NCI-H226 (cell line): ENCODE data around the gene KIF2C.
"Not testable (repeated sequence)": the region's sequence is repeated elsewhere in the genome, so short reads cannot be mapped to it uniquely, and the experiment has no call there.

Source experiments
- DNase-seq: peaks from one replicate; pipeline ENCODE4 v3.0.0-alpha.2; 2015

KIF2C gene

DNA sequence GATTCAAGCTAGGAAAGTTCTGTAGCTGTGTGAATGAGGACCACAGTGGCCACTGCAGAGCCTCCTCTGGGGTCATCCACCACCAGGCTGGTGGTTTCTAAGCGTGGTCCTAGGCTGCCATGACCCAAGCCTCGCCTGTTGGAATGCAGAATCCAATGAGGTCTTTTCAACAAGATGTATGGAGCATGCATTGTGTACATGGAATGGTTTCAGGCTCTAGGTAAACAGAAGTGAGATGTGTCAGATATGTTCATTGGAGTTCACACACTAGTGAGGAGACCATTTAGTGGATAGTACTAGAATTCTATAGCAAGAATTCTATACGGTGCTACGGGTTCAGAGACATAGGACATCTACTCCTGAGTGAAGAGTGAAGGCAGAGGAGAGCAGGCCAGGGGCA lies 19.4 kb upstream of the KIF2C start:
- no peak for DNase-seq

DNA sequence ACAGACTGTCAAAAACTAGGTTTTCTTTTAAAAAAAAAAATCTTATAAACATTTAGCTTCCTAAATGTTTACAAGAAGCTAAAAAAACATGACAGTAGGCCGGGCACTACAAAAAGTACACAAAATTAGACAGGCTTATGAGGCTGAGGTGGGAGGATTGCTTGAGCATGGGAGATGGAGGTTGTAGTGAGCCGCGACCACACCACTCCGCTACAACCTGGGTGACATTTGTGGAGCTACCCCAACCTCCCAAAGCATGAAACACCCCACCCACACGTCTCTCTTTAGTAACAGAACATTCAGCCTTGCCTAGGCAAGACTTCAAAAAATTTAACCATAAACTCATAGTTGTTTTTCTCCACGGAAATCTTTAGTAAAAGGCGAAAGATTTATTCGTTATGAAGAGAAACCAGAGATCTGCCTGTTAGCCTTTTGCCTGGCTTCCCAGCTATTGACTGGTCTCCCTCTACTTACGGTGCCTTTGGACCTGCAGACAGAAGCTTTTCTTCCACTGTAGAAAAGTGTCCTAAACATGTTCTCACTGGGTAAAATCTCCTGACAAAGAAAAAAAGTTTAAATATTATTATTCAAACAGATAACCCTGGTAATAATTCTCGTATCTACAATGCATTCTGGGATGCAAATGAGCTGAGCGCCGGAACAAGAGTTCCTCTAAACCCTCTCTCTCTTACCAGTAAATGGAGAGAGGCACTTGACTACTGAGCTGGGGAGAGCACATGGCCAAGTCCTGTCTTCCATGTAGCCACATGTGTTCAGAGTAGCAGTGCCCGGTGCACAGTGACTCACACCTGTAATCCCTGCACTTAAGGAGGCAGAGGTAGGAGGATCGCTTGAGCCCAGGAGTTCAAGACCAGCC lies 17.9 kb upstream of the KIF2C start:
- DNase-seq = peak; percentile 52

DNA sequence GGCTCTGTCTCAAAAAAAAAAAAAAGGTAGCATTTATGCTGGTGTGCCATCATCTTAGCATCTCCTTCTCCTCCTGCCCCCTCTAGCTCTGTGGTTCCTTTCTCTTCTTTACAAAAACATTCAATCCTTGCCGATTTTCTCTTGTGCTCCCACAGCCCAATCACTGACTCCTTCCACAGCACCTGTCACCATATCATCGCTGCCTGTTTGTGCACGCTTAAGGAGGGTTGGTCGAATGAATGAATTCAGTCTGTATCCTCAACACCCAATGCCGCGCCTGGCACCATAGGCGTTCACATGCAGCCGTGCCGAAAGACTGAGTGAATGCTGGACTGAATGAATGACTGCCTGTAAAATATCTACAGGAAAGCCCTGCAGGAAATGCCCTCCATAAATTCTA lies 16.6 kb upstream of the KIF2C start:
- no peak for DNase-seq

DNA sequence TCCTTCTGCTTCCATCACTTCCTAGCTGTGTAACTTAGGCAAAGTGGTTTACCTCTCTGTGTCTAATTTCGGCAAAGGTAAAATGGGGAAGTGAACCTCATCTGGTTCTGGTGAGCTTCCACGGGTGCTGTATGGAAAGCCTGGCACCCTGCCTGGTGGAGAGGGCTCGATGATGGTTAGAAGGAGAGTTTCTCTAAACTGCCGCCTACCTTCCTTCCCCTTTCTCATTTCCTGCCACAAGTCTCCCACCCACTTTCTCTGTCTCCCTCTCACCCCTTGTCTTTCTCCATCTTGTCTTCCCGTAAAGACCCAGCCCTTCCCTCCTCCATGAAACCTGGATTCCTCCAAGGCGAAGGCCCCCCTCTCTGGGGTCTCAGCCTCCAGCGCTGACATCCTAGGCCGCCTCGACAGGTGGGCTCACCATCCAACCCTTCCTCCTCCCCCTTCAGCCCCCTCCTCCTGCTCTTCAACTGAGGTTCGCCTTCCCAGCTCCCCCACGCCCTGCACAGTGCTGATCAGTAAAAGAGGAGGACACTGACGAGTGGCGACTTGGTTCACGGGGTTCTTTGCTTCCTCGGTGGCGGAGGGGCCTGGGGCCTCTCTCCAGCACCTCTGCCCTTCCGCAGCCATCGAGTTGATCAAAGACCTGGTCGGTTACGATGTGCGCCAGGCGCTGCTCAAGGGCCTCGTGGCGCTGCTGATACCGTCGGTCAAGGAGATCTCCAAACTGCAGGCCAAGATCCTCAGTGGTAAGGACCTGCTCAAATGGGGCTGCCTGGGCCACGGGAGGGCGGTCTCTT lies 15.9 kb upstream of the KIF2C start:
- DNase-seq = no peak

DNA sequence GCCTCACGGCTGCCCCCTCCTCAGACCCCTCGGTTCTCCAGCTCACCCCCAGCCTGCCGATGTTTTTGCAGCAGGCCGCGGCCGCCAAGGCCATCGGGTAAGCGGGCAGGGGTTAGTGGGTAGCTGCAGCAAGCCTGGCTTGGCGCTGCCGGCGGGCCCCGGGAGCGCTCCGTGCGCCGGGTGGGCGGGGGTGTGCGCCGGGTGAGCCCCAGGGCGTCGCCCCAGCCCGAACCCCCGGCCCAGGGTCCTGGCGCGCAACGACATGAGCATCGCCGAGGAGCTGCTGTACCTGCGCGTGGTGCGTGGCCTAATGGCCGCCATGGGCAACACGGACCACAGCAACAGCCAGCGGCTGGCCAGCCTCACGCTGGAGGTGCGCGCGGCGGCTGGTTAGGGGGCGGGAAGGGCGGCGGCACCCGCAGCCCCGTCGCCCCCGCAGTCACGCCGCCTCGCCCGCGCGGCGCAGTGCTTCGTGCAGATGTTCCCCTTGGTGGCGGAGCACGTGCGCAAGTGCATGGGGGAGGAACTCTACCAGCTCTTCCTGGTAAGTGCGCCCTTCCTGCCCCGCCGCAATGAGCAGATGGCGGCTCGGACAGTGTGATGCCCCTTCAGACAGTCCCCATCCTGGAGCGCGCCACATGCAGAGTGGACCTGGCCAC lies 15.2 kb upstream of the KIF2C start:
- DNase-seq = no peak

DNA sequence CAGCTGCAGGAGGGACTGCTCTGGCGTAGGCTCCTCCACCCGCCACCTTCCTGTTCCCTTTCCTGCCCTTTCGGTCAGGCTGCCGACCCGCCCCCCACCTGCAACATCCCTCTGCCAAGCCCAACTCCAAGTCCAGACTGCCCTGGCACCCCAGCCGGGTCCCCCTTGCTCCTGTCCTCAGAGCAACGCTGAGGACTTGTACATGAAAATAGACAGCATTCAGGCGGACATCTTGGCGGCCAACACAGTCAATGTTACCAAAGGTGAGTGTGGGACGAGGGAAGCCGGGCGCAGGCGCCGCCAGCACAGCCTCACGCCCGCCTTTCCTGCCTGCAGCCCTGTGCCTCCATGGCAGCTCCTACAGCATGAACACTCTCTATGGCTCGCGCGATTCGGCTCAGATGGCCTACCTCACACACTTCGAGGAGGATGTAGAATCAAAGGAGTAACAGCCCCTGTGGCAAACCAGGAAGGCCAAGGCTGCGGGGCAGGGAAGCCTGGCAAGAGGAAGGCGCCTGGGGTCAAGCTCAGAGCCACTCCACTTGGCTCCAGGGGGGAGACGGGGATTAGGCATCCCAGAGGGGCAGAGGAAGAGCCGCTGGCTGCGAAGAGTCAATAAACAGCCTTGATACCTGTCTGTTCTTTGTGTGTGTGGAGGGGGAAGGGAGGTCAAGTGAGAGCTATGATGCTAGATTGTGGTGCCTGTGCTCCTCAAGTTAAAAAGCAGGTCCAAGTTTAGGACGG lies 14.5 kb upstream of the KIF2C start:
- DNase-seq = no peak

DNA sequence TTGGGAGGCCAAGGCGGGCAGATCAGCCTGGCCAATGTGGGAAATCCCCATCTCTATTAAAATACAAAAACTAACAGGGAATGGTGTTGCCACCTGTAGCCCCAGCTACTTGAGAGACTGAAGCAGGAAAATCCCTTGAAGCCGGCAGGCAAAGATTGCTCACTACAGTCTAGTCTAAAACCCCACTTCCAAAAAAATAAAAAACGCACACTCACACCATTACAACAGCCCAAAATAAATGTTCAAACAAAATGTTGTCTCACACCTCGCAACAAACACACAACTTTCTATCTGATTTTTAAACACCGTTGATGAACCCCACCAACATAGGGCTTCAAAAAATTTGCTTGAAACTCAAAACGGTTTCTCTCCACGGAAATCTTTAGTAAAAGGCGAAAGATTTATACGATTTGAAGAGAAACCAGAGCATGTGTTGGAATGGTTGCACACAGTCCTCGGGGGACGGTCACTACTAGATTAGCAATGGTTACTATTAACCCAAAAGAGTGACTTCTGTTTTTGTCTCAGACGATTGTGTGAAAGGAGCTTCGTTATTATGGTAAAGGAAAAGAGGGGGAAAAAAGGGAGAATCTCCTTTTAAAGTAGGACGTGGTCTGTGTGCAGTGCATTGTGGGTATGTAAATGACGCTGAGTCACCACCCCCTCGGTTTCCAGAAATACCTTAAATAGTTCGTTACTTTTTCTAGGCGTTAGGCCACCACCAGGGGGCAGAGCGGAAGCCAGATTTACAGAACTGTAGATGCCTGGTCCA lies 8.7 kb upstream of the KIF2C start, which contains the start of gene RNU5D-1:
RNU5D-1 (minus strand) TSS at position 430 of the 772 bp plus-strand sequence.
- peak; percentile 96 for DNase-seq

DNA sequence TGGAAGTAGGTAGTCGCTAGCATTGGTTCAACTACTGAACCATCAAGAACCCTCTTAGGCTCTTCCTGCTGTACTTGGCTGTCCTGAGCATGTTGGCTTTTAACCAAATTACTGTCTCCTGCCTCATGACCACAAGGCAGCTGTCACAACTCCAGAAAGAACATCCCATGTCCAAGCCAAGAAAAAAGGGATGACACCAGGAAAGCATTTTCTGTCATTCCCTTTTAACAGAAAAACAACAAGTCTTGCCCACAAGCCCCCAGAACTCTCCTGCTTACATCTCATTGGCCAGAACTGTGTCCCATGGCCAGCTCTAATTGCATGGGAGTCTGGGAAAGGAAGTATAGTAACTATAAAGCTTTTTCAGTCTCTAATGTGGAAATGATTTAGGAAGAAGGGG lies 6.3 kb upstream of the KIF2C start:
- DNase-seq = no peak

DNA sequence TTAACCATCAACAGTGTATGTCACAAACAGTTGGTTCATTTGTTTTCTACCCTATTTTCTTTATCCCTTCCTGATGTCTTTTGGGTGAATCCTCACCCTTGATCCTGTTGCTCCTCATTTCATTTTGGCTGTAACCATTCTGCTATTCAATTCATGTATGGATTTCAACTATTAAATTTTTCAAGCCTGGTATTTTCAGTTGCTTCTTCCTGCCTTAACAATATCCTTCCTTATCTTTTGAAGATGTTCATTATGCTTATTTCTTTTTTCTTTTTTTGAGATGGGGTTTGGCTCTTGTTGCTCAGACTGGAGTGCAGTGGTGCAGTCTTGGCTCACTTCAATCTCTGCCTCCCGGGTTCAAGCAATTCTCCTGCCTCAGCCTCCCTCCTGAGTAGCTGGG lies 5.9 kb upstream of the KIF2C start:
- DNase-seq = no peak

DNA sequence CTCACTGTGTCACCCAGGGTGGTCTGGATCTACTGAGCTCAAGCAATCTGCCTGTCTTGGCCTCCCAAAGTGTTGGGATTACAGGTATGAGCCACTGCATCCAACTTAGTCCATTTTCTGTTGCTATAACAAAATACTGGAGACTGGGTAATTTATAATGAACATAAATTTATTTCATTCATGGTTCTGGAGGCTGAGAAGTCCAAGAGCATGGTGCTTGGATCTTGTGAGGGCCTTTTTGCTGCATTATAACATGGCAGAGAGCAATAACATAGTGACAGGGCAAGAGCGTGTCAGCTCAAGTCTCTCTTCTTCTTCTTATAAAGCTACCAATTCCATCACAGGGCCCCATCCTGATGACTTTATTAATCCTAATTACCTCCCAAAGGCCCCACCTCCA lies 3.6 kb upstream of the KIF2C start:
- DNase-seq = no peak

DNA sequence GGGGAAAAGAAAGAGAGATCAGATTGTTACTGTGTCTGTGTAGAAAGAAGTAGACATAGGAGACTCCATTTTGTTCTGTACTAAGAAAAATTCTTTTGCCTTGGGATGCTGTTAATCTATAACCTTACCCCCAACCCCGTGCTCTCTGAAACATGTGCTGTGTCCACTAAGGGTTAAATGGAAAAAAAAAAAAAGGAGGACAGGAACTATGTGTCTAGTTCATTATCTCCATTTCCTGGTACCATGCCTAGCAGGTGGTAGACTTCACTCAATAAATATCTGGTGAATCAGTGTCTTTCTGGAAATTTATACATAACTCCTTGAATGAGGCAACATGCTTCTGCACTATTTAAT lies 707 bp upstream of the KIF2C start:
- not testable (repeated sequence) for DNase-seq

DNA sequence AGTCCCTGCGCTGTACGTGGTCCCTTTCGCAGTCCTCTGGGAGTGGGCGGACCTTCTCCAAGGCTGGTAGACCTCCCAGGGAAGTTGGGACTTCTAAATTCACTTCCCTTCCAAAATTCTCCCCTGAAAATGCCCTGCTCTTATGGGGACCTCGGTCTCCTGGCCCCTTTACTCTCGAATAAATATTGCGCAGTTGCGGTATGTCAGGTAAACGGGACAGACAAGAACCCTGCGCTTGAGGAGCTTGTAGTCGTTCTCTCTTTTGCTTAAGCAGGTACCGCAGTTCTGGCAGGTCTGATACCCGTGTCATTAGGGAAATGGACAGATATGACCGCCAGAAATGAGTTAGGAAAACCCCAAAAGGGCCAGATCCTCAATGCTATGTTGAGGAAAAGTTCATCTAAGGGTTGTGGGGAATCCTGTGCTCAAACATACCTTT lies 561 bp downstream of the KIF2C start:
- no peak for DNase-seq

DNA sequence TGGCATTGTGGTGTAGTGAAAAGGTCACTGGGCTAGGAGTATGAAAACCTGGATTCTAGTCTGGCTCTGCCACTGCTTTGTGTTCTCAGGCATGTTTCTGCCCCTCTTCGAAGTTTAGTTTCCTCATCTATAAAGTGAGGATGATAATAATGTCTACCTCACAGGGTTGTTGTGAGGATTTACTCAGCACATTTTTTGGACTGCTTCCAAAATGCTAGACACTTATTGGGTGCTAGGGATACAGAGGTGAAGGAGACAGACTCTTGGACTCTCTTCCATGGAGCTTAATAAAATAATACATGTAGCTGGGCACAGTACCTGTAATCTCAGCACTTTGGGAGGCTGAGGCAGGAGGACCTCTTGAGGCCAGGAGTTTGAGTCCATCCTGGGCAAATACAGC lies 3.6 kb downstream of the KIF2C start:
- DNase-seq = no peak

DNA sequence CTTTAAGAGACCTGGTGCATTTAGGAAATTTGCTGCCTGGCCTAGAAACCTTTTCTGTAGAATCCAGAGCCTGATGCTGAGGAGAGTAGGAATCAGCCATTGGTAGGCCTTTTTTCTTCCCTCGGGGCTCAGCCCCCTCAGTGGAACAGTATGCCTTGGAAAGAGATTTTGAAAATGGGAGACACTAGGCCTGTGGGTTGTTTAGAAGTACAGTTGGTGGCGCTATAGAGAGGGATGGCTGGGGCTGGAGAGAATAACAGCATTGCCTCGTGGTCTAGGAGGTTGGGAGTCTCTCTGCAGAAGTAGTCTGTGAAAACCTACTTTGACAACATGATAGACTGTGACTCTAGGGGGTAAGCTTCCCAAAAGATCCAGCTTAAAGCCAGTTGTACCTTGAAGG lies 8.2 kb downstream of the KIF2C start:
- DNase-seq = no peak

DNA sequence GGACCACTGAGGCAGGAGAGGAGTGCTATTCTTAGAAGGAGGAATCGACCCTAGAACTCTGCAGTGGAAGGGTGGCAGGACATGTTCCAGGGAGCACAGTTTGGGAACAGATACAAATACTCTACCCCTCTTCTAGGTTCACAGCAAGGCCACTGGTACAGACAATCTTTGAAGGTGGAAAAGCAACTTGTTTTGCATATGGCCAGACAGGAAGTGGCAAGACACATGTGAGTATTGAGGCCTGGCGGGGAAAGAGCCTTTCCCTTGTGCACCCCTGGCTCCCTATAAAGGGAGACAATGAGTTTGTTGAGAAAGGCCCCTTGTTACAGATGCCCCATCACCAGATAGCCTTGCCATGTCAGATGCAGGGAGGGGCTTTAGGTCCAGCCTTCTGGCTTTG lies 17.8 kb downstream of the KIF2C start:
- DNase-seq = no peak

DNA sequence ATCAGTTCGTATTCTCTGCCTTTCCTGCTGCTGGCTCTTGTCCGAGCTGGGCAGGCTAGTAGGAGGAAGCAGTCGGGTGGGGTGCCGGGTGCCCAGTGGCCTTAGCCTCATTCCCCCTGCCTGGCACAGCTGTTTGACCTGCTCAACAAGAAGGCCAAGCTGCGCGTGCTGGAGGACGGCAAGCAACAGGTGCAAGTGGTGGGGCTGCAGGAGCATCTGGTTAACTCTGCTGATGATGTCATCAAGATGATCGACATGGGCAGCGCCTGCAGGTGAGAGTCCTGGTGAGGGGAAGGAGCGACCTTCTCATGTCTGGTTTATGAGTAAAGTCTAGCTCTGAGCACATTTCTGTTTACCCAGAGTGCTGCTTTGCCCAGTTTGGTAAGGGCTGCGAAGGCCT lies 19.4 kb downstream of the KIF2C start:
- DNase-seq = no peak

DNA sequence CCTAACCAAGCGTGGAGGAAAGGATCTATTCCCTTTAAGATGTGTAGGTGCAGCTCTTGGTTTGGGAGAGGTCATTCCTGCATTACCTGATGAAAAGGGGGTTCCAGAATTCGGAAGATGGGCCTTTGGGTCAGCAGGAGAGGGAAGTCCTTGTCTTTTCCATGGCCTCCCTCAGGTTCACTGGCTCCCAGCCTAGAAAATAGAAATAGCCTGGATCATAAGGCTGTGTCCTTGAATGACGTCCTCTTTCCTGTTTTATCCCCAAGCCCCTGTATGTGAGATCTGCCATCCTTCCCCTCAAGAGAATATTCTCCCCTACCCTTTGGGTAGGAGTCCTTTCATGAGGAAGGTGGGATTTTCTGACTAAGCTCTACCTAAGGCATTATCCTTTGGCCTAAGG lies 21.2 kb downstream of the KIF2C start:
- no peak for DNase-seq

DNA sequence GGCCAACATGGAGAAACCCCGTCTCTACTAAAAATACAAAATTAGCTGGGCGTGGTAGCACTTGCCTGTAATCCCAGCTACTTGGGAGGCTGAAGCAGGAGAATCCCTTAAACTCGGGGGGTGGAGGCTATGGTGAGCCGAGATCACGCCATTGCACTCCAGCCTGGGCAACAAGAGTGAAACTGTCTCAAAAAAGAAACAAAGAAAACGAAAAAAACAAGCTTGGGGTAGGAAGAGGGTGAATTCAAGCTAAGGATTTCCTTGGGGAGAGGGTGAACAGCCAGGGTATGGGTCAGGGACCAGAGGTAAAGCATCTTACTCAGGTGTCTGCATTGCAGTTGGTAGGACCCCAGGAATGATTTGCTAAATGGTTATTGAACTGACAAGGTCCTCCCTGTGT lies 26.8 kb downstream of the KIF2C start:
- not testable (repeated sequence) for DNase-seq

DNA sequence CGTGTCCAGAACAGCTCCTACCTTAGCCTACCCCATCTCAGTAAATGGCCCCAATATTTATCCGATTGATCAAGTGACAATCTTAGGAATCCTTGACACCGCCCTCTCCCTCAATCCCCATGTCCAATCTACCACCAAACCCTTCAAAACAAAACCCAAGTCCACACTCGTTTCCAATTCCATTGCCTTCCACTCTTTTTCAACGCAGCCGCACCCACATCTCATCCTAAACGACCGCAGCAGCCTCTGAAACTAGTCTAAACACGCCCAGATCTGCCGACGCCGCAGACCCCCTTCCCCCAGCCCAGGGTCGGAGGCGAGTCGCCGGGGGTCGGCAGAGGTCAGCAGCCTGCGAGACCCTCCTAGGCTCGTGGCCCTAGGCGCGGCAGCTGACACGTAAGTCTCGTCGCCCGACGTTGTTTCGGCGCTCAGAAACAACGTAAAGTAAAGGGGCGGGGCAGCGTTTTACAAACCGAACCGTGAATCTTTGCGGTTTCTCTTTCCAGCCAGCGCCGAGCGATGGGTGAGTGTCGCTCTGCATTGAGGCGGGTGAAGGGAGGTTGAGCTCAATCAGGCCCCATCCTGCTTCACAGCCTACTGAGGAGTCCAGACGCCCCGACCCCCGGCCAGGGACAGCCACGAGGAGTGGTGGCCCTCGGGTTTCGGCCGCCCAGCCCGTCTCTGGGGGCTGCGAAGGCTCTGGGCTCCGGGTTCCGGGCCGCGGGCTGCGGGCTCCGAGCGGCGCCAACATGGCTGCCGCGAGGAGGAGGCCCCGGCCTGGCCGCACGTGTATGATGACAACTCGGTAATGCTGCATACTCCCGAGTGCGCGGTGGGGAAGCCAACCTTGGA lies 35.7 kb downstream of the KIF2C start, which contains the start of gene RPS8:
RPS8 (plus strand) TSS at position 463 of the 852 bp plus-strand sequence; CDS start at position 520, 57 bp downstream.
- peak; percentile 89 for DNase-seq

DNA sequence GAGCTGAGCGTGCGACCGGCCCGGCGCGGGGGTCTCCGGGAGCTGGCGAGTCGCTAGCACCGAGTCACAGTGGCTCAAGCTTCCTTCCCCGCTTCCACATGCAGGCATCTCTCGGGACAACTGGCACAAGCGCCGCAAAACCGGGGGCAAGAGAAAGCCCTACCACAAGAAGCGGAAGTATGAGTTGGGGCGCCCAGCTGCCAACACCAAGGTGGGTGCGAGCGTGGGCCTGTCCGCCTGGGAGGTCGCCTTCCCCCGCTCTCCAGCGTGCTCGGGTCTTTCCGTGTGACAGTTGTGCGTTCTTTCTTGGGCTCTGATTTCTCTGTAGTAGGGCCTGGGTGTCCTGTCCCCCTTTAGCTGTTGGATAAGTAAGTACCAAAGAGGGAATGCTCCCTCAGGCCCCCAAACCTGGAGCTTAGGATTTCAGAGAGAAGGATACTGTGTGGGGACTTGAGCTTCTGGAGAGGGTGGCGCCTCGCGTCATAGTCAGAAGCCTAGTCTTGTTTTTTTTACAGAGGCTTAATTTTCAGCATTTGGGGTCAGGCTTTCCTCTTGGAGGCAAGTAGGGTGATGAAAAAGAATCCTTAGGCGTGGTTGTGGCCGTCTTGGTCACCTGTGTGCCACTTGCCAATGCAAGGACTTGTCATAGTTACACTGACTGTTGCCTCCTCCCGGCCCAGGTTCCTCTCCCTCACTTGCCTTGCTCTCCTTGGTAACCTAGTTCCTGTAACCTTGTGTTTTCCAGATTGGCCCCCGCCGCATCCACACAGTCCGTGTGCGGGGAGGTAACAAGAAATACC lies 36.5 kb downstream of the KIF2C start:
- no peak for DNase-seq
